B cell (primary cell): Measurements from ENCODE around the gene TFG. TPM values are rescaled to one million over a fixed set of nuclear protein-coding genes. Genes with fewer than 3 reads are reported as not detected.

Source experiments
- ATAC-seq: fragments of 200-7000 bp; cut with Tn5 transposase; one replicate; pipeline ENCODE4 v1.10.0; 2021; ENCODE audit warnings: low read depth, mild to moderate bottlenecking, moderate number of reproducible peaks, moderate library complexity
- CTCF ChIA-PET: fragments of 350-600 bp; sonication (Branson Sonifier 250); formaldehyde crosslinking; loops from one replicate; lab custom pipeline; 2021; ENCODE audit warnings: antibody characterized with exemption, inconsistent platforms; lab: Charles Lee
- POLR2A ChIA-PET: fragments of 350-600 bp; sonication (Branson Sonifier 250); formaldehyde crosslinking; loops from one replicate; lab custom pipeline; 2021; ENCODE audit warnings: antibody characterized with exemption; lab: Charles Lee
- DNase-seq: peaks from one replicate; pipeline ENCODE4 v3.0.0; 2013
- H2AFZ ChIP-seq: 2 replicates; pipeline ENCODE4 v1.6.1; 2012; ENCODE audit warnings: mild to moderate bottlenecking, low read depth, low read length; ENCODE audit not compliant: insufficient read depth, poor library complexity, severe bottlenecking
- H3K27ac ChIP-seq, 2 donors: 1 replicate in 1 of 2; 2 replicates in 1 of 2; pipeline ENCODE4 v1.5.1; 2012 to 2013; ENCODE audit warnings: low read length in 2 of 2, mild to moderate bottlenecking in 2 of 2, moderate library complexity in 1 of 2
- H3K27me3 ChIP-seq, 4 experiments: fragments of 200-600 bp in 1 of 4; sonication (generic) in 1 of 4; replicated peaks in 1 of 4; 1 replicate in 2 of 4; 2 replicates in 2 of 4; pipeline versions ENCODE4 v1.6.1 to v1.7.0; 2013 to 2016; ENCODE audit warnings: low read length in 3 of 4, mild to moderate bottlenecking in 2 of 4, mixed read lengths in 1 of 4, moderate library complexity in 1 of 4; ENCODE audit not compliant: insufficient read depth in 4 of 4, control insufficient read depth in 3 of 4; ENCODE audit errors: control extremely low read depth in 1 of 4
- H3K36me3 ChIP-seq, 2 experiments: replicated peaks in 1 of 2; 1 replicate in 1 of 2; 2 replicates in 1 of 2; pipeline versions ENCODE4 v1.6.1 to v1.7.1; 2013; ENCODE audit warnings: low read length in 1 of 2; ENCODE audit not compliant: insufficient read depth in 2 of 2, control insufficient read depth in 1 of 2; ENCODE audit errors: control extremely low read depth in 1 of 2, extremely low read depth in 1 of 2
- H3K4me1 ChIP-seq, 2 donors: fragments of 200-600 bp in 1 of 2; sonication (generic) in 1 of 2; 1 replicate in 1 of 2; 2 replicates in 1 of 2; pipeline versions ENCODE4 v1.5.1 to v1.6.1; 2013 to 2017; ENCODE audit warnings: low read length in 2 of 2; ENCODE audit not compliant: control insufficient read depth in 2 of 2, insufficient read depth in 2 of 2
- H3K4me2 ChIP-seq: replicated peaks from 2 replicates; pipeline ENCODE3; 2012; ENCODE audit warnings: mild to moderate bottlenecking, low read depth, low read length; ENCODE audit not compliant: poor library complexity, severe bottlenecking
- H3K4me3 ChIP-seq, 5 experiments: fragments of 200-600 bp in 1 of 5; sonication (generic) in 1 of 5; 1 replicate in 3 of 5; 2 replicates in 2 of 5; pipeline versions ENCODE4 v1.5.1 to v1.7.0; 2011 to 2016; ENCODE audit warnings: low read length in 4 of 5, mild to moderate bottlenecking in 4 of 5, low read depth in 2 of 5, control low read depth in 1 of 5, moderate library complexity in 1 of 5; ENCODE audit not compliant: insufficient read depth in 1 of 5; ENCODE audit errors: control extremely low read depth in 1 of 5, extremely low read depth in 1 of 5
- H3K79me2 ChIP-seq: fragments of 200-600 bp; sonication (generic); one replicate; pipeline ENCODE4 v1.6.0; 2016; ENCODE audit warnings: low read length; ENCODE audit not compliant: control insufficient read depth, insufficient read depth
- H3K9ac ChIP-seq: fragments of 200-600 bp; sonication (generic); 2 replicates; pipeline ENCODE4 v1.6.1; 2017; ENCODE audit warnings: mild to moderate bottlenecking, low read length, moderate library complexity
- H3K9me3 ChIP-seq, 3 donors: one replicate each; pipeline versions ENCODE4 v1.6.1 to v1.7.1; 2013; ENCODE audit warnings: low read length in 2 of 3; ENCODE audit not compliant: control insufficient read depth in 2 of 3, insufficient read depth in 1 of 3; ENCODE audit errors: control extremely low read depth in 1 of 3
- H4K20me1 ChIP-seq: 2 replicates; pipeline ENCODE4 v1.6.0; 2012; ENCODE audit warnings: mild to moderate bottlenecking, low read length; ENCODE audit not compliant: insufficient read depth, control insufficient read depth, poor library complexity, severe bottlenecking
- H3K27ac Mint-ChIP-seq: one replicate; pipeline ENCODE4 v1.8.0; 2021; ENCODE audit warnings: mixed read lengths
- H3K27me3 Mint-ChIP-seq: one replicate; pipeline ENCODE4 v1.8.0; 2021; ENCODE audit warnings: mixed read lengths
- H3K4me1 Mint-ChIP-seq: one replicate; pipeline ENCODE4 v1.8.0; 2021; ENCODE audit warnings: mixed read lengths
- H3K4me3 Mint-ChIP-seq: one replicate; pipeline ENCODE4 v1.8.0; 2021; ENCODE audit warnings: mixed read lengths
- H3K9me3 Mint-ChIP-seq: one replicate; pipeline ENCODE4 v1.8.0; 2022; ENCODE audit warnings: mixed read lengths; ENCODE audit not compliant: insufficient read depth
- CTCF ChIP-seq: fragments of 200-600 bp; IDR thresholded peaks from one replicate; pipeline ENCODE4 v1.8.0; 2022; ENCODE audit warnings: antibody characterized with exemption, mild to moderate bottlenecking
- EZH2 ChIP-seq: IDR thresholded peaks from 2 replicates; pipeline ENCODE4 v1.6.1; 2012; ENCODE audit warnings: borderline replicate concordance, low read depth, mild to moderate bottlenecking, moderate library complexity, low read length; ENCODE audit not compliant: insufficient read depth, poor library complexity, severe bottlenecking
- WGBS: methylation state at CpG from one replicate; pipeline ENCODE4 v1.1.5; 2013; ENCODE audit warnings: missing lambda C conversion rate; ENCODE audit not compliant: insufficient coverage; 5-methylcytosine and 5-hydroxymethylcytosine counted together
- intact Hi-C: fragments of 100-400 bp; cut with micrococcal nuclease; formaldehyde crosslinking; loops from one replicate; pipeline ENCODE4 v1.10.0; 2022
- polyA plus RNA-seq: library from polyadenylated mRNA; depleted of rRNA; stranded (reverse); fragments of >200 nt; gene quantifications from 2 replicates; pipeline ENCODE4 v1.2.3, GENCODE V29; 2012
- total RNA-seq, 2 donors: library from RNA; stranded (reverse); fragments of 120-200 nt in 1 of 2; gene quantifications; 1 replicate in 1 of 2; 2 replicates in 1 of 2; pipeline versions ENCODE4 v1.2.3 to v1.2.4, GENCODE V29; 2013 to 2022

The TFG gene
- total and polyA plus RNA-seq, 2 donors (not counting 1 experiment from before 2014, with no cell fraction given), result 40.3 to 44.0 TPM

DNA sequence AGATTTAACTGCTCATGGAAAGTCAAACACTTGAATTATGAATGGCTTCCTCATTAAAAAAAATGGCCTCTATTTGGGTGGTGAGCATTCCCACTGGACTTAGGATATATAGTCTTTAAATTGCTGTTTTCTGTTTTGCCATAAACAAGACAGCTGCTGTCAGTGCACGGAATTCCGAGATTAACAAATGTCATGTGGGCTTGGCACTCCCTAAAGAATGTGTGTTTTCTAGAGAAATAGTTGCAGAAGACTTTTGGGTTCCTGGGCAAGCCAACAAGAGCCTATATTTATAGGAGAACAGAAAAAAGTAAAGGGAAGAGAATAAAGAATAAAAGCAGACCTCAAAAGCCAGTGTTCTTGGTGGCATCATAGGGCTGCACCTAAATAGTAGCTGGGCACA, 13.6 kb upstream of the TFG start:
- no peaks in the 10 kb centered on the region for H3K9me3 Mint-ChIP-seq
- POLR2A ChIA-PET, result no interaction called here
- WGBS, result no CpG with 5 or more reads among the region's 2 CpGs
- DNase-seq (no peak), ATAC-seq (no peak)
- no peak overlapping the region for H3K27ac Mint-ChIP-seq
- Histone ChIP-seq H3K27ac (no peak overlapping the region), H3K9ac (no peak overlapping the region), H3K9me3 (no peaks in the 10 kb centered on the region), H4K20me1 (no peaks in the 10 kb centered on the region), H2AFZ (no peak overlapping the region), H3K4me3 (no peak overlapping the region), H3K79me2 (no peaks in the 10 kb centered on the region), H3K4me2 (no peak overlapping the region), H3K4me1 (no peaks in the 10 kb centered on the region), H3K36me3 (no peaks in the 10 kb centered on the region), H3K27me3 (peaks cover 0 to 45% (median 10%) of the 10 kb centered on the region in 4 experiments)
- H3K4me1 Mint-ChIP-seq, result no peaks in the 10 kb centered on the region
- H3K4me3 Mint-ChIP-seq, result no peak overlapping the region
- TF ChIP-seq EZH2 (no peak), CTCF (no peak)
- peaks cover 57% of the 10 kb centered on the region for H3K27me3 Mint-ChIP-seq
- intact Hi-C loops, result no loop called here
- CTCF ChIA-PET, result no interaction called here

- no peak overlapping the region for H2AFZ ChIP-seq
- H3K9me3 Mint-ChIP-seq, result no peaks in the 10 kb centered on the region
- H3K27ac ChIP-seq, result no peak overlapping the region
- intact Hi-C loops, result no loop called here
- H3K4me1 ChIP-seq, result no peaks in the 10 kb centered on the region
- peaks cover 62% of the 10 kb centered on the region for H3K27me3 Mint-ChIP-seq
- no peak overlapping the region for H3K4me2 ChIP-seq
- H3K27ac Mint-ChIP-seq, result no peak overlapping the region
- H3K27me3 ChIP-seq, result peaks cover 0 to 45% (median 10%) of the 10 kb centered on the region in 4 experiments
- H3K4me3 ChIP-seq, result no peak overlapping the region
- no peaks in the 10 kb centered on the region for H4K20me1 ChIP-seq
- H3K4me3 Mint-ChIP-seq, result no peak overlapping the region
- DNase-seq (no peak), ATAC-seq (no peak)
- CTCF ChIA-PET, result no interaction called here
- H3K4me1 Mint-ChIP-seq, result no peaks in the 10 kb centered on the region
- no peaks in the 10 kb centered on the region for H3K79me2 ChIP-seq
- H3K9me3 ChIP-seq, result no peaks in the 10 kb centered on the region
- WGBS, result 60% methylated on average over 1 of the region's 3 CpGs
- no peaks in the 10 kb centered on the region for H3K36me3 ChIP-seq
- no peak for TF ChIP-seq CTCF
- TF ChIP-seq EZH2, result no peak
- H3K9ac ChIP-seq, result no peak overlapping the region
- POLR2A ChIA-PET, result no interaction called here
These were observed 13.1 kb upstream of the TFG start for GRCh38 chr3:100696161-100696560.
